Activated CD8-positive, alpha-beta memory T cell treated with anti-CD3 and anti-CD28 coated beads for 1 hour (primary cell): ENCODE measurements around the gene IGSF9B.

Experiments
- DNase-seq, 2 donors: peaks; one replicate each; pipeline ENCODE4 v3.0.0-alpha.2; 2020; ENCODE audit warnings: low read depth in 1 of 2; ENCODE audit errors: extremely low read depth in 1 of 2

Gene IGSF9B

GRCh38 chr11:133903875-133904817 is 52.6 kb downstream of the IGSF9B start:
- DNase-seq = no peak

- DNase-seq = no peak
Measured at GRCh38 chr11:133903056-133903455, 53.7 kb downstream of the IGSF9B start.

DNA sequence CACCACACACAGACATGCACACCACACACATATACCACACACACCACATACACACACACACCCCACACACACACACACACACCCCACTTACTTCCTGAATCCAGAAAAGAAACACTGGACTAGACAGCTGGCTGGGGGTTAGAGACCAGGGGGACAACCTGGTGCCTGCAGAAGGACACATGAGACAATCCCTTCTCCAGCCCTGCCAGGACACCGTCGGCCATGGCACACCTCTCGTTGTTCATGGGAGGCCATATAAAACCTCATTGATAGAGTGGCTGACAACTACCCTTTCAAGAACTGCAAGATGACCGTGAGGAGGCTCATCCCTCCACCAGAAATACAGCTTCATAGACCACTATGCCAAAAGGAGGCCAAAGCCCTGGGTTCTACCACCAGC is 54.3 kb downstream of the IGSF9B start:
- DNase-seq = no peak

DNA sequence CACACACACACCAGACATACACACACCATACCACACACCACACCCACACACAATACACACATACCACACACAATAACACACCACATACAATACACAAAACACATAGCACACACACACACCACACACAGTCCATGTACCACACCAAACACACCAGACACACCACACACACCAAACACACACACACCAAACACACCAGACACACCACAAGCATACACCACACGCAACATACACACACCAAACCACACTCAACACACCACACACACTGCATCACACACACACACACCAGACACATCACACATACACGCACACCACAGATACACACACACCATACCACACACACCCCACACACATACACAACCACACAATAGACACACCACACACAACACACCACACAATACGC is 54.8 kb downstream of the IGSF9B start:
- DNase-seq = no peak

- no peak for DNase-seq
Measured at GRCh38 chr11:133901316-133901715, 55.5 kb downstream of the IGSF9B start.

DNA sequence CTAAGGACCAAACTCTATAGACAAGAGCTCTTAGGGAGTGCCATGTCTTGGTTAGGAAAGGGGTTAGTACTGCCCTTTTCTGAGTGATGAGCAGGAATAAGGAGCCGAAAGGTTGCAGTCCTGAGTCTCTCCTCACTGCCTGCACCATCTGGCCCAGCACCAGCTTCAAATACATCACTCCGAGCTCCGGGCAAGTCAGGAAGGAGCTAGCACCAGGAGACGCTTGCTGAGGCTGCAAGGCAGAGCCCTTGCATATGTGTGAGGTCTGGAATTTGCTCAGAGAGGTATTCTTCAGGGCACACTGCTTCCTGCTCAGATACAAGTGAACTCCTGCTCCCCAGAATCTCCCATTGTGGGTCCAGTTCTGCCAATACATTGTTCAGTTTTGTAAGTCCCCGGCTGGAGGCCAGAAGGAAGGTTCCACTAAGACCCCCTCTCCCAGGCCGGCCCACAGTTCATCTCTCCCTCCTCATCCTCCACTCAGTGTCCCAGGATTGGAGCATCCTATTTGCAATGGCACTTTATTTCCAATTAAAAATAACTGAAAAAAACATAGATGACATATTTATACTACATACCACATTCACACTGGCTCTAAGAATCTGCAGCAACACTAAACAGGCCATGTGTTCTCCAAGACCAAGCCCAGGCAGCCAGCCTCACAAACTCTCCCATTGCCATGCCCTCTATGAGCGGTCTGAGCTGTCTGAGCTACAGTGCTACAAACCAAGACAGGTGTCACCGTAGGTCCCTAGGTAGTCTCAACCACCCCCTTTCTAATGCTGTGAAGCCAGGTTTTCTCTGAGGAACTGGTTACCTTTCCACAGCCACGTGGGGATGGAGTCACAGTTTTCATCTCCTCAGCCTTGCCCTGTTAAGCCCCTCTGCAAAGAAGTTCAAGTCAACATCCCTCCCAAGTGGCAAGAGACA is 56.3 kb downstream of the IGSF9B start:
- no peak for DNase-seq

- no peak for DNase-seq
Measured at GRCh38 chr11:133898770-133899115, 58.0 kb downstream of the IGSF9B start.

DNA sequence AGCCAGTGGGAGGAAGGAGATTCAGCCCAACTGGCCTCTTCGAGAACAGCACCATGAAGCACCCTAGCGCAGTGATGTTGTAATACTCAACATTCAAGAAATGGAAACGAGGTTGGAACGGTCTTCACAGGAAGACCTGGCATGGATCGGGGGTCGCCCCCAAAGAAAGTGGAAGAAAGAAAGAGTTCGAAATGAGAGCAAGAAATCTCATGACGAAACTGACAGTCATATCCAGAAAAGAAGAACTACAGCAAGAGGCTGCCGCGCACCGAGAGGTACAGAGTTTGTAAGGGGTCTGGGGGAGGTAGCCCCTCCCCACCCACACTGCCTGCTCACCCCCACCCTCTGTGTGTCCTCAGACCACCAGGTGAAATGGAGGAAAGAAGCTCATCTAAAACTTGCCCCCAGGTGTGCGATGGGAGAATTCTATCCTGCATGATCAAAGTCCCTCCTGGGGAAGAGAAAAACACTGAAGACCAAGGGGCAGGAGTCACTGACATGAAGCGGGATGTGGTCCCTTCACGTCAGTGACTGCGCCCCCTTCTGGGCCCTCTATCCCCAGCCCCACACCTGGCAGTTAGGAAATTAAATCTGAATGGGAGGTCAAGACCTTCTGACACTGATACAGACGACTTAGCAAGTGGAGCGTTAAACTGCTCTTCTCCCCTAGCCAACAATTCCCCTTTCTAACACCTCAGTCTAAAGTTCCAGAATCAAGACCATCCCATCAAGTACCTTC is 58.6 kb downstream of the IGSF9B start:
- DNase-seq = no peak

- no peak for DNase-seq
Measured at GRCh38 chr11:133897331-133897650, 59.5 kb downstream of the IGSF9B start.

DNA sequence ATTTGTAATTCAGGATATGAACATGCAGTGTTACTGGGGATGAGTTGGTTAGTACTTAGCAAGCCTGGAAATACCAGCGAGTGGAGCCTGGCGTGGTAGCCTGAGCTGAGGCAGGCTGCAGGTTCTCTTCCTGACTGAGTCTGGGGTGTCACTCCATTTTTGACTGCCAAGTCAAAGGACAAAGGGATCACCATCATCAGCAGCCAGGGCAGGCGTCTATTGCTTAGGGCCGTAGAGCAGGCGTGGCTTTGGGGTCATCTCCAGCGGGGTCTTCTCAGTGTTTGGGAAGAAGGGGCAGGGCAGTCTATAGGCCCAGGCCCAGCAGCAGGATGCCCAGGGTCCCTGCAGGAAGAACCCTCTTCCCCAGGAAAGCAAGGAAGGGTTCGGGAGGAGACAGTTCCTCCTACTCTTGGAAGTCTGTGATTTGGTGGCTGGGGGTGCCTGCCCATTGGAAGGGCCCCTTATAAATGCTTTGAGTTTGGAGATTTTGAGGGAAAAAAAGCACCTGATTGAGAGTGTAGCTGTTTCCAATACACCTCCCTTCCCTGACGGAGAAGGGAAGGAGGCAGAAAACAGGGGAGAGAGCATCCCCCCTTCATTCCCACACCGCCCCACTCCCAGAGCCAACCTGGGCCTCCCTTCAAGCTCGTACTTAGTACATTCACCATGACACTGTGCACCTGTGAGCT is 60.0 kb downstream of the IGSF9B start:
- no peak for DNase-seq

- no peak for DNase-seq
Measured at GRCh38 chr11:133896028-133896427, 60.7 kb downstream of the IGSF9B start.

GRCh38 chr11:133895551-133895950 is 61.2 kb downstream of the IGSF9B start:
- DNase-seq = no peak

DNA sequence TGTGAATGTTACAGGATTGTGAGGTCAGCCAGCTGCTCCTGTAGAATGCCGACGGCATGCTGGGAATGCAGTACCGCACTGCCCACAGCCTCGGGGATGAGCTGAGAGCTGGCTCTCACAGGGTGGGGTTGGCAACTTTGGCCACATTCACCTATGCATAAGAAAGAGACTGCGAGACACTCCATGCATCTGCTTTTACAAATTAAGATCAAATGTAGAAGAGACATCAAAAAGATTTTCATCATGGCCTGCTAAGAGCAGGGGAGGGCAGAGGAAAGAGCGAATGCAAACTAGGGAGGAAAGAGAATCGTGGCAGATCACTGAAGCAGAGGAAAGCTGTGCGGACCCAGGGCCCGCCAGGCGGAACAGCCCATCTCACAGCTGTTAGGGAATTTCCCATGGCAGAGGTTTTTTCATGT is 61.7 kb downstream of the IGSF9B start:
- no peak for DNase-seq

DNA sequence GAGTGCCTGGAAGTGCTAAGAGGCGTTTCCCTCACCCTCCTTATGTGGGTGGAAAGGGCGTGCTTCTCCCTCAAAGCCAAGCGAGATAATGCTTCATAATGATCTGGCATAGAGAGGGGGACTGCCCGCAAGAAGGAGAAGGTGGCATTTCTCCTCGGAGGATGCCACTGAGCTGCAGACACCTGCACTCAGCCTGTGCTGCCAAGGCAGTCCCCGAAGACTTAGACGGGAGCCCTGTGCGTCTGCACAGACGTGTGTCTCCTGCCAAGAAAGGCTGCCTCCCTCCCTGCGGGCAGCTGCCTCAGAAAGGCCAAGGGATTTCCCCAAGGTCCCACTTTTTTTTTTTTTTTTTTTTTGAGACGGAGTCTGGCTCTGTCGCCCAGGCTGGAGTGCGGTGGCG is 63.4 kb downstream of the IGSF9B start:
- no peak for DNase-seq

DNA sequence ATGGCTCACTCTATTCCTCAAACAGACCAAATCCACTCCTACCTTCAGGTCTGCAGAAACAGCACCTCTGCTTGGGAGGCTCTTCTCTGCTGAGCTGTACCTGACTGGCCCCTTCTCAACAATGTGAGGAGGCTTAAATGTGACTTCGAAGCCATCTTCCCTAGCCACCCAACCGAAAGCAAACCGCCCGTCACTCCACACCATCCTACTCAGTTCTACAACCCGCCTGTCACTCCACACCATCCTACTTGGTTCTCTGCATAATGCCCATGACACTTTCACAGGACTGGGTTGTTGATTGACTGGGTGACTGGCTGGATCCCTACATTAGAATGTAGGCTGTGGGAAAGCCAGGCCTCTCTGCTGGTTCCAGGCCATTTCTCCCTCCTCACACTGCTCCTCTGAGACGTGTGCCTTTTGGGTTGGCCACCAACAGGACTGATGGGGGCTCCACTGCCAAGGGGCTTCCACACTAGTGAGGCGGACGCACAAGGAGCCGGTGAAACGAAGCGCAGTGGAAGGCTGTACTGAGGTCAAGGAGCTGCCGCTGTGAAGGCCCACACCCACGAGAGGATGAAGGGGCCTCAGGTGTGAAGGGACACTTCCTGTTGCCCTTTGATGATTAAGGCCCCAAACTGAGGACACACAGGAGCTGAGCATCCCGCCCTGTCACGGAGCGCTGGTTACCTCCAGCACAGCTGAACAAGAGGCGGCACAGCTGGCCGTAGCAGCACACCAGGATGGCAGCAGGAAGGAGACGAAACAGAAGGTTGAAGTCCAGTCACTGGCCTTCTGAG is 64.0 kb downstream of the IGSF9B start:
- no peak for DNase-seq

- no peak for DNase-seq
Measured at GRCh38 chr11:133892126-133892525, 64.6 kb downstream of the IGSF9B start.

DNA sequence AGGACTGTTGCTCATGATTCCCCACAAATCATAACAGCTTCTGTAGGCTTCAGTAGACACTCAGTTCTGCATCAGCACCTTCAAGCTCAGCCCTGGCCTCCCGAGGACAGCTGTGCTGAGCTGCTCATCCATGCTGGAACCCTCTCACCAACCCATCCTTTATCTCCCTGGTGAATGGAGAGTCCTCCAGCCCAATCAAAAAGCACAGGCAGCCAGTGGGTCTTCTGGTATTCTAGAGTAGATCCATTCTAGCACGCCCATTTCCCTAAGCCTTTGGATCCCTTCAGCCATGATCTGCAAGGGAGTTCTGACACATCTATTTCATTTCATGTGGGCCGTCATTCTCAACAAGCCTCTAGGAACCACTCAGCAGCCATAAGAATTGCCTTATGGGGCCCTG is 66.9 kb downstream of the IGSF9B start:
- DNase-seq = no peak

- DNase-seq = no peak
Measured at GRCh38 chr11:133889188-133889587, 67.6 kb downstream of the IGSF9B start.

- no peak for DNase-seq
Measured at GRCh38 chr11:133887692-133888332, 69.0 kb downstream of the IGSF9B start.
